Stimulated activated naive CD8-positive, alpha-beta T cell treated with anti-CD3 and anti-CD28 coated beads, Interleukin-15, amount 100 ng/mL, for 72 hours (primary cell): ENCODE data around the gene RAP1GAP.
A peak's percentile ranks its signal among the peaks of the same experiment; 100 is the strongest.

Experiments
- ATAC-seq: fragments of 150-1000 bp; cut with Tn5 transposase; 2 replicates; pipeline ENCODE4 v1.10.0; 2021; ENCODE audit warnings: mild to moderate bottlenecking, moderate library complexity
- DNase-seq, 2 donors: peaks; one replicate each; pipeline ENCODE4 v3.0.0; 2021 to 2022
- H3K27ac Mint-ChIP-seq, 2 donors: one replicate each; pipeline ENCODE4 v1.8.0; 2022; ENCODE audit warnings: mild to moderate bottlenecking in 2 of 2, mixed read lengths in 2 of 2, moderate library complexity in 2 of 2
- H3K27me3 Mint-ChIP-seq: one replicate; pipeline ENCODE4 v1.8.0; 2022; ENCODE audit warnings: mixed read lengths
- H3K4me1 Mint-ChIP-seq: one replicate; pipeline ENCODE4 v1.8.0; 2022; ENCODE audit warnings: mild to moderate bottlenecking, mixed read lengths
- H3K4me3 Mint-ChIP-seq, 2 donors: one replicate each; pipeline ENCODE4 v1.8.0; 2022; ENCODE audit warnings: mild to moderate bottlenecking in 2 of 2, mixed read lengths in 2 of 2, moderate library complexity in 1 of 2
- H3K9me3 Mint-ChIP-seq, 2 donors: one replicate each; pipeline ENCODE4 v1.8.0; 2022; ENCODE audit warnings: mixed read lengths in 2 of 2

Gene RAP1GAP

DNA sequence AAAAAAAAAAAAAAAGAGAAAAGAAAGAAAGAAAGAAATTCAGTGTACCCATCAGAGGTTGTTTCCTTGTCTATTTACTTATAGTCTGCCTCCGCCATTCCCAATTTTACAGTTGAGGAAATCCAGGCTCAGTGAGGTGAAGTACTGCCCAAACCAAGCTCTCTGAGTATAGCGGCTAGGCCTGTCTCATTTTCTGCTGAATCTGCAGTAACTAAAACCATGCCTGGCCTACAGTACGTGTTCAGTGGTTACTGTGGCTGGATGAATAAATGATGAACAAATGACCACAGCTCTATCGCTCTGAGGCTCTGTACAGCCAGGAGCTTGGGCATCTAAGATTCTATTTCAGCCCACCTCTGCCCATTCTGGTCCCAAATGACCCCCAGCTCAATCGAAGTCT, 24.3 kb downstream of the RAP1GAP start:
- H3K27me3 Mint-ChIP-seq: peaks cover 76% of the 10 kb centered on the region
- no peaks in the 10 kb centered on the region for H3K4me1 Mint-ChIP-seq
- DNase-seq (no peak), ATAC-seq (no peak)
- H3K4me3 Mint-ChIP-seq: no peak overlapping the region
- no peaks in the 10 kb centered on the region for H3K9me3 Mint-ChIP-seq
- H3K27ac Mint-ChIP-seq: no peak overlapping the region

DNA sequence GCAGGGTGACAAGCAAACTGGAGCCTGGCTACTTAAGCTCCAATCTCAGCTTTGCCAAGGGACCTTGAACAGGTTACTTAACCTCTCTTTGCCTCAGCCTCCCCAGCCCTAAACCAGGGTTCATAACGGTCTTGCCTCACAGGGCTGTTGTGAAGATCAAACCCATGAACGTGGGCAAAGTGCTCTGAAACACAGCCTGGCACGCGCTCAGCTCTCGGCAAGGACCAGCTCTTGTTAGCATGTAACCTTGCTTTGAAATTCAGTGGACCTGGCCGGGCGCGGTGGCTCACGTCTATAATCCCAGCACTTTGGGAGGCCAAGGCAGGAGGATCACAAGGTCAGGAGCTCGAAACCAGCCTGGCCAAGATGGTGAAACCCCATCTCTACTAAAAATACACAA, 24.8 kb downstream of the RAP1GAP start:
- no peaks in the 10 kb centered on the region for H3K9me3 Mint-ChIP-seq
- peaks cover 76% of the 10 kb centered on the region for H3K27me3 Mint-ChIP-seq
- no peak for ATAC-seq
- H3K4me1 Mint-ChIP-seq: peaks cover 3% of the 10 kb centered on the region
- H3K27ac Mint-ChIP-seq: no peak overlapping the region
- no peak for DNase-seq
- H3K4me3 Mint-ChIP-seq: no peak overlapping the region

DNA sequence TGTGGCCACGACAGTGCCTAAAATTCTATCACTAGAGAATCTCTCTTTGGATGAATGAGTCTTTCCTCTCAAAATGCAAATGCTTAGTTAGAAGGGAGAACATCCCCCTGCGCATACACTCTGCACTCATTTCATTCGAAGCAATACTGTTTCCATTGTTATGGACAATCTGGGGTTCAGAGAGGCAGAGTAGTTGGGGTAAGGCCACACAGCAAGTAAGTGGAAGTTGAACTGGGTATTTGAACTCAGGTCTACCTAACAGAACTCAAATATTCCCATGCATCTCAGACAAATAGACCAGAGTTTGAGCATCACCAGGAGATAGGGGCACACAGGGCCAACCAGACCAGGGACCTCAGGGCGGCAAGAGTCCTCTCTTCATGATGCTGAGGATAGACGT, 25.5 kb downstream of the RAP1GAP start:
- peaks cover 10% of the 10 kb centered on the region for H3K4me1 Mint-ChIP-seq
- no peak overlapping the region for H3K27ac Mint-ChIP-seq
- no peak overlapping the region for H3K4me3 Mint-ChIP-seq
- DNase-seq (no peak), ATAC-seq (no peak)
- no peaks in the 10 kb centered on the region for H3K9me3 Mint-ChIP-seq
- peaks cover 73% of the 10 kb centered on the region for H3K27me3 Mint-ChIP-seq

DNA sequence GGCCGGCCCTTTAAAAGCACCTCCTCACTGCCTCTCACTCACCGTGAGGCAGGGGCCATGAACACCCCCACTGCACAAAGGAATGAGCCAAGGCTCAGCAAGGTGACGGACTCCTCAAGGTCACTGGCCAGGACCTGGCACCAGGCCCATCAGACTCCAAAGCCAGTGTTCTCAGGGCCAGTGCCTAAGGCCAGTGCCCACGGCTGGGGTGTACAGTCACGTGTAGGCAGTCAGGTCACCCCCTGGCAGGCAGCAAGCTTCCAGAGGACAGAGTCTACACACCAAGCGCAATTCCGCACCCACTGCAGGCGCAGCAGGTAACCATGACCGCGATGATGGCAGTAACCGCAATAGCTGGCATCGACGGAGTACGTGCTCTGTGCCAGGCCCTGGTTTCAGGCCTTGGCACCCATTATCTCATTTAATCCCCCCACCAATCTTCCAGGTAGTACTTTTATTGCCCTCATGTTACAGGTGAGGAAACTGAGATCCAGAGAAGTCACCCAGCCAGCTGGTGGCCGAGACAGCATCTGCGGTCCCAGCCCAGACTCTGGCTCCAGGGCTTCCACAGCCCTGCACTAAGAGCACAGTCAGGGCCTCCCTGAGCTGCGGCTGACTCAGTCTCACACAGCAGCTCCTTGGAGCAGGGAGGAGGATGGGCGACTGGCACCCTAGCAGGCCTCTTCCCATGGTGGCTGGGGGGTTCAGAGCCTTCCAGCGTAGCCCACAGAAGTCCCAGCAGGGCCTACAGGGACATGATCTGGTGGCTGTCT, 27.0 kb downstream of the RAP1GAP start:
- ATAC-seq (no peak), DNase-seq (no peak)
- Mint-ChIP-seq H3K4me3 (no peak overlapping the region), H3K27ac (no peak overlapping the region), H3K9me3 (no peaks in the 10 kb centered on the region), H3K27me3 (peaks cover 58% of the 10 kb centered on the region), H3K4me1 (peaks cover 14% of the 10 kb centered on the region)

DNA sequence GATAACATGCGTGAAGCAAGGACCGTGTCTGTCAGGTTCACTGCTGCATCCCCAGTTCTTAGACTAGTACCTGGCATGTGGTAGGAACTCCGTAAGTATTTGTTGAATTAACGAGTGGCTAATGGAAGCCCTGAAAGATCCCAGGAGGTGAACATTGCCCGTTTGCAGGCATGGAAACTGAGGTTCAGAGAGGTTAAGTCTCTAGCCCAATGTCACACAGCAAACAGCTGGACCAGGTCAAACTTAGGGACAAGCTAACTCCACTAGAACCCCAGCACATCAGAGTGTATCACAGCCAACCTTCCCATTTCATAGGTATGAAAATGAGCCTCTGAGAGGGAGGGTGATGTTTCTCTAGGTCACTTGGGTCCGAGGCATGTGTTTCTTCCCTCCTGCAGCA, 27.6 kb downstream of the RAP1GAP start:
- Mint-ChIP-seq H3K27ac (no peak overlapping the region), H3K9me3 (no peaks in the 10 kb centered on the region), H3K27me3 (peaks cover 52% of the 10 kb centered on the region), H3K4me1 (peaks cover 14% of the 10 kb centered on the region), H3K4me3 (no peak overlapping the region)
- ATAC-seq (no peak), DNase-seq (no peak)

DNA sequence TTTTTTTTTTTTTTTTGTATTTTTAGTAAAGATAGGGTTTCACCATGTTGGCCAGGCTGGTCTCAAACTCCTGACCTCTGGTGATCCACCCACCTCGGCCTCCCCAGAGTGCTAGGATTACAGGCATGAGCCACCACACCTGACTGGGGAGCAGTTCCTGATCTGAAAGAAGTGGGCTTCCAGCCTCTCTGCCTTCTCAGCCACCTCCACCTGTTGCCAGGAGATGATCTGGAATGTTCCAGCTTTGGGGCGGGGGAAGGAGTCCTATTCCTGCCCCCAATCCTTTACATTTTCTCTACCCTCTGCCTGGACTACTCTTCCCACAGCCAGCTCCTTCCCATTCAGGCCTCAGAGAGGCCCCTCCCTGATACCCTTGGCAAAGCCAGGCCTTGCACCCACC, 28.1 kb downstream of the RAP1GAP start:
- no peak overlapping the region for H3K27ac Mint-ChIP-seq
- H3K9me3 Mint-ChIP-seq: no peaks in the 10 kb centered on the region
- peaks cover 14% of the 10 kb centered on the region for H3K4me1 Mint-ChIP-seq
- H3K4me3 Mint-ChIP-seq: no peak overlapping the region
- DNase-seq (no peak), ATAC-seq (no peak)
- H3K27me3 Mint-ChIP-seq: peaks cover 51% of the 10 kb centered on the region

DNA sequence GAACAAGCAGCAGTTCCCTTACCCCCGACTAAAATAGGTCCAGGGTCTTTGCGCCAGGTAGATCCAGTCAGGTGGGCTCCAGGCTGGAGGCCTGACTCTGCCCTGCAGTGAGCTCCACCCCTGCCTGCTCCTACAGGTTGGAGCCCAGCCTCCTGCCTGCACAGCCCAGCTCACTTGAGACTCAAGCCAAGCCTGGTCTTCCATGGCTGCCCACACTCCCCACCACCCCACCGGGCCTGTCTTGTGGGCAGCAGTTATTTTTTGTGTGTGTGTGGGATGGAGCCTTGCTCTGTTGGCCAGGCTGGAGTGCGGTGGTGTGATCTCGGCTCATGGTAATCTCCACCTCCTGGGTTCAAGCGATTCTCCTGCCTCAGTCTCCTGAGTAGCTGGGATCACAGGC, 28.5 kb downstream of the RAP1GAP start:
- ATAC-seq (no peak), DNase-seq (no peak)
- Mint-ChIP-seq H3K4me3 (no peak overlapping the region), H3K27me3 (peaks cover 51% of the 10 kb centered on the region), H3K27ac (no peak overlapping the region), H3K4me1 (peaks cover 14% of the 10 kb centered on the region), H3K9me3 (no peaks in the 10 kb centered on the region)

DNA sequence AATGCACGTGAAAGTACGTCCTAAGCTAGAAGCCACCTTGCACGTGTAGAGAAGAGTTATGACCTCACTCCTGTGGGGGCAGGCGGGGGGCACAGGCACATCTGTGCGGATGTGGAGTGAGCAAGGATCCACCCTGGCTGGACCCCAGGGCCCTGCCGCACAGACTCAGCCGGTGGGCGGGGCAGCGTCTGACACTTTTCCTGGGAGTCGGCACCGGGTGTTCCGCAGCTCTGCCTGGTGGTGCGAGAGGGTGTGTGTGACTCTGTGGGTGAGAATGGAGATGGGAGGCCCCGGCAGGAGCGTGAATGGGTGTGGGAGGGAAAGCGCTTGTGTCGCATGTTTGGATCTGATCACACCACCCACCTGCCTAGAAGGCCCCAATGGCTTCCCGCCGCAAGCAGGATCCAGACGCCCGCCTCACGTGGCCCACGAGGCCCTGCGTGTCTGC, 29.5 kb downstream of the RAP1GAP start:
- ATAC-seq: no peak
- Mint-ChIP-seq H3K4me1 (peaks cover 14% of the 10 kb centered on the region), H3K27me3 (peaks cover 58% of the 10 kb centered on the region), H3K4me3 (no peak overlapping the region), H3K9me3 (no peaks in the 10 kb centered on the region), H3K27ac (no peak overlapping the region)
- DNase-seq: no peak

DNA sequence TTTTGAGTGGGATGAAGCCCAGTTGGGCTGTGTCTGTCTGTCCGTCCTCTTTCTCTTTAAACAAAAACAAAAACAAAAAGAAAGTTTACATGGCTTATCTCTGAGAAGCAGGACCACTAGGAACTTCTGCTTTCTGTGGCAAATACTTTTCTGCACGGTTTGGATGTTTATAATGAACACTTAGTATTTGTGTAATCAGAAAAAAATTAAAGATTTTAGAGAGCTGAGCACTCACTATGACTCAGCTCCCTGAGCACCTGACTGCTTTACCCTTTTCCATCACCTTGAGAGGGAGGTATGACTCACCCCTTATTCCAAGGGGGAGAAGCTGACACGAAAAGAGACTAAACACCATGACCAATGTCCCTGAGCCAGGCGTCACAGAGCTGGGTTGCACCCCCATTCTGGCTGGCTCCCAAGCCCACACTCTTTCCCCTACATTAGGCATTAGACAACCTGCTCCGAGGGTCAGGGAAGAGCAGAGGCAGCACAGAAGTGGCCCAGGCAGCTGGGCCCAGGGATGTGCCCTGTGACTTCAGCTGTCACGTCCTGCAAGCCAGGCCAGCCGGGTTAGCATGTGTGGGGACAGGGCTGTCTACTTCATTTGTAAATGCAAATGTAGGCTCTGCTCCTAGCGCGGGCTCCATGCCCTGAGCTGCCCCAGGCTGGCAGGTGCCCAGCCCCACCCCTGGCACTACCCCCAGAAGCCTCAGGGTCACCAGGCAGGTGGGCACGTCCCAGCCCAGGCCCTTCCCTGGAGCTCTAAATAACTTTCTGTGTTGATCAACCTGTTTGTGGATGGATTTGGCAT, 30.4 kb downstream of the RAP1GAP start:
- Mint-ChIP-seq H3K9me3 (no peaks in the 10 kb centered on the region), H3K4me1 (peaks cover 14% of the 10 kb centered on the region), H3K27ac (no peak overlapping the region), H3K4me3 (no peak overlapping the region), H3K27me3 (peaks cover 51% of the 10 kb centered on the region)
- ATAC-seq: peak; percentile 57
- no peak for DNase-seq

DNA sequence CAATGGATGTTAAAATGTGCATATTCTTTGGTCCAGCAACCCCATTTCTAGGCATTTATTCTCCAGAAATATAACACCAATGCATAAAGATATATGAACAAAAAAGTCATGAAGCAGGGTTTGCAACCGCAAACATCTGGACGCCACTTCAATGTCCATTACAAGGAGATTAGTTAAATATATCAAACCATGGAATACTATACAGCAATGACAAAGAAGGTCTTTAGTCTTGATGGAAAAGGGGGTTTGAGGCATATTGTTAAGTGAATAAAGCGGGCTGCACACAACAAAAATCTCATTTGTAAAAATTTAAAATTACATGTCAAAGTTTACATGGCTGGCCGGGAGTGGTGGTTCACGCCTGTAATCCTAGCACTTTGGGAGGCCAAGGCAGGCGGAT, 31.6 kb downstream of the RAP1GAP start:
- H3K4me1 Mint-ChIP-seq: peaks cover 14% of the 10 kb centered on the region
- ATAC-seq: no peak
- no peaks in the 10 kb centered on the region for H3K9me3 Mint-ChIP-seq
- no peak for DNase-seq
- H3K27ac Mint-ChIP-seq: no peak overlapping the region
- H3K27me3 Mint-ChIP-seq: peaks cover 40% of the 10 kb centered on the region
- no peak overlapping the region for H3K4me3 Mint-ChIP-seq

DNA sequence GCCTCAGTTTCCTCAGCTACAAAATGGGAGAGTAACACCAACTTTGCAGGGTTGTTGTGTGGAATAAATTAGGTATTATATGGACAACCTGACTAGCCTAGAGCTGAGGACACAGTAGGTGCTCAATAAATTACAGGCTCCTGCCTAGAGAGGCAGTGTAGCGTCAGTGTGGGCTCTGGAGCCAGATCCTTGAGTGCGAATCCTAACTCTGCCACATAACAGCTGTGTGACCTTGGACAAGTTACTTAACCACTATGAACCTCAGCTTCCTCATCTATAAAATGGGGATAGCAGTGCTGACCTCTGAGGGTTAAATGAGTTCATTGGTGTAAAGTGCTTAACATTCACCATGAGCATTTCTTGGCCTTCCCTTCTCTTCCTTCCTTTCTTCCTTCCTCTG, 33.1 kb downstream of the RAP1GAP start:
- no peak overlapping the region for H3K27ac Mint-ChIP-seq

DNA sequence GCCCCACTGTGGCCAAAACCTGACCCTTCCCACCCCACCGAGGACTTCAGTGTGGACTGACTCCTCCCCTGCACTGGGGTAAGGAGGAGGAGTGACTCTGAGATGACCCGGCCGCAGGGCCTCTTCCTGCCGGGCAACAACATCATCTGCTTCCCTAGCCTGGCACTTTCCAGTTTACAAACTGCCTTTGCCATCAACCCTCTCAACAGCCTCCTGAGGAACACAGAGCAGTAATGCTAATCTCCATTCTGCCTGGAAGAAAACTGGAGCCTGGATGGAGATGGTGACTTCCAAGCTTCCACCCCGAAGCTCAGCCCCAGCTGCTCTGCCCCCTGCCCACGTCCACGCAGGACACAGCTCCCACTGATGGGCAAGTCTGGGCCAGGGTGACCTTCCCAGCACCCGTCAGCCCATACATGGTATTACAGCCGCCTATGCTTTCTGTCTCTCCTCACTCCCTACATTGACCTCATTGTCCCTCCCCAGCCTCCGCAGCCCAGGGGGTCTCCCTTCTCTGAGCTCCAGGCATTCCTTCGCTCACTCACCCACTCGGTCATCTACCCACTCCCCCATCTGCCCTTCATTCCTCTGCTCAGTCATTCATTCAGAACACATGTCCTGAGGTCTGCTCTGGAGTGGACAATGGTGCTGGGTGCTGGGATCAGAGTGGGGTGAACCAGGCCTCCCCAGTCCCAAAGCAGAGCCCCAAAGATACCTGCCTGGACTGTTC, 34.2 kb downstream of the RAP1GAP start:
- Mint-ChIP-seq H3K27me3 (peaks cover 51% of the 10 kb centered on the region), H3K4me1 (peaks cover 14% of the 10 kb centered on the region), H3K27ac (no peak overlapping the region), H3K4me3 (no peak overlapping the region), H3K9me3 (no peaks in the 10 kb centered on the region)
- DNase-seq (no peak), ATAC-seq (no peak)

More for the DNA sequence above, 33.1 kb downstream of the RAP1GAP start:
- Mint-ChIP-seq H3K9me3 (no peaks in the 10 kb centered on the region), H3K4me3 (no peak overlapping the region), H3K27me3 (peaks cover 48% of the 10 kb centered on the region), H3K4me1 (peaks cover 14% of the 10 kb centered on the region)
- DNase-seq (no peak), ATAC-seq (no peak)

DNA sequence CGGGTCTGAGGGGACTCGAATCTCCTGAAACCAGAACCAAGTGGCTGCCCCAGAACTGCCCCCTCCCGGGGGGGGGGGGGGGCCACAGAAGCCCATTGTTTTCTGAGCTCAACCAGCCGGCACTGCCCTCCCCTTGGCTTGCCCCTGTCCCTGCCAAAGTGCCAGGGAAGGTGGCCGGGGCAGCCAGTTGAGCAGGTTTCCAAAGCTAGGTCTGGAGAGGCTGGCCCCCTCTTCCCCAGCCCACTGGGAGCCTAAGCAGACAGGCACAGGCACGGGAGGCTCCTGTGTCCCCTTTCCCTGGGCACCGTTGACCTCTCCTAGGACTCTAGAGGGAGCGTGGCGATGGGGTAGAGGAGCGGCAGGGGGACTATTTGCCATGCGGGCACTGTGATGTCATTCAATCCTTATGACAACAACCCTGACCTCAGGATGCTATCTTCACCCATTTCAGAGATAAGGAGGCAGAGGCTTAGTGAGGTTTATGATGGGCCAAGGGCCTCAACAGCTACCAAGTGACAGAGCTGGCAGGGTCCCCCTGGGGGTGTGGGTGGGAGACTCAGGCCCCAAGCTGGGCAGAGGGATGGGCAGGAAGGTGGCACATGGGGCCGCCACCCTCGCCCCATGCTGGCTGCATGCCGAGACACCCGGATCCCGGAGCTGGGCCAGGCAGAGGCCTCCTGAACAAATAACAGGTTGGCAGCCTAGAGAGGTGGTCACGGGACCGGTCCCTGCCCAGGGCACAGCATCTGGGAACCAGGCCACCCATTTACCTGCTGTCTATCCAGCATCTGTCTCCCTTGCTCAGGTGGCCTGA, 35.0 kb downstream of the RAP1GAP start:
- Mint-ChIP-seq H3K27me3 (peaks cover 51% of the 10 kb centered on the region), H3K9me3 (no peaks in the 10 kb centered on the region), H3K27ac (no peak overlapping the region), H3K4me1 (peaks cover 9% of the 10 kb centered on the region), H3K4me3 (no peak overlapping the region)
- ATAC-seq (no peak), DNase-seq (no peak)

DNA sequence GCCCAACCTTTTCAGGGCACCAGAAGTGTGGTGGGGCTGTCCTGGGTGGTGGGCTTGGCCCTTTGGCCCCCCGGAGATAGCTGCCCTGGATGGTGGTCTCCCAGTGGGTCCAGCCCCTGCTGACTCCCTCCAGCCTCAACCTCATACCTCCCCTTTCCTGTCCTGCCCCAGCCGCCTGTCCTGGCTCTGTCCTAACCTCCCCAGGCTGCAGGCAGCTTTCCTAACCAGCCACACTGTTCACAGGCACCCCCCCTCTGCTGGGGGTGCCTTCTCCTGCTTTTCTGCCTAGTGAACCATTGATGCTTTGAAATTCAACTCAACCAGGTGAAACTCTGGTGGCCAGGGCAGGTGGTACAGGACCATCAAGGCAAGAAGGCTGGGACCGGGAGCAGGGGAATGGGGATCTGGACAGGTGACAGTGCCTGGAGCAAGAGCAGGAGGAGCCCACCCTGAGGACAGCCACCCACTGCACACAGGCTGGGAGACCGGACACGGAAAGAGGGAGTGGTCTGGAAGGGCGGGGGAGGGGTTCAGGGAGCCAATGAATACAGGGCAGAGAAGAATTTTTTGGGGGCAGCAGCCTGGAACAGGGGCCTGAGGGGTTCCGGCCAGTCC, 35.9 kb downstream of the RAP1GAP start:
- Mint-ChIP-seq H3K4me1 (no peaks in the 10 kb centered on the region), H3K4me3 (no peak overlapping the region), H3K27ac (no peak overlapping the region), H3K27me3 (peaks cover 52% of the 10 kb centered on the region), H3K9me3 (no peaks in the 10 kb centered on the region)
- DNase-seq (no peak), ATAC-seq (no peak)
